ENCODE data around the gene PDS5A.
"Not testable (repeated sequence)": the region's sequence is repeated elsewhere in the genome, so short reads cannot be mapped to it uniquely, and the experiment has no call there.

The PDS5A gene

GRCh38 chr4:39950861-39951481 lies 26.7 kb downstream of the PDS5A start:
- no peak for DNase-seq

GRCh38 chr4:39947963-39948362 lies 29.7 kb downstream of the PDS5A start:
- no peak for DNase-seq

- no peak for DNase-seq
These were observed 30.3 kb downstream of the PDS5A start for GRCh38 chr4:39947417-39947816.

GRCh38 chr4:39944245-39944644 lies 33.5 kb downstream of the PDS5A start:
- not testable (repeated sequence) for DNase-seq

GRCh38 chr4:39942507-39942906 lies 35.2 kb downstream of the PDS5A start:
- no peak for DNase-seq

GRCh38 chr4:39941682-39942217 lies 36.0 kb downstream of the PDS5A start:
- DNase-seq = no peak

- DNase-seq = no peak
These were observed 39.9 kb downstream of the PDS5A start for GRCh38 chr4:39937683-39938268.

GRCh38 chr4:39936565-39937418 lies 40.9 kb downstream of the PDS5A start:
- DNase-seq = no peak

GRCh38 chr4:39933671-39934590 lies 43.8 kb downstream of the PDS5A start:
- DNase-seq = no peak

- DNase-seq = peak; percentile 27
These were observed 44.8 kb downstream of the PDS5A start for GRCh38 chr4:39932776-39933402.

GRCh38 chr4:39931441-39931901 lies 46.2 kb downstream of the PDS5A start:
- no peak for DNase-seq

- DNase-seq = no peak
These were observed 49.2 kb downstream of the PDS5A start for GRCh38 chr4:39928538-39928937.

GRCh38 chr4:39924014-39924413 lies 53.7 kb downstream of the PDS5A start:
- no peak for DNase-seq

GRCh38 chr4:39922399-39922798 lies 55.3 kb downstream of the PDS5A start:
- DNase-seq = no peak

GRCh38 chr4:39913471-39913870 lies 64.2 kb downstream of the PDS5A start:
- no peak for DNase-seq

GRCh38 chr4:39910064-39910463 lies 67.6 kb downstream of the PDS5A start:
- DNase-seq = no peak

- no peak for DNase-seq
These were observed 69.4 kb downstream of the PDS5A start for GRCh38 chr4:39908284-39908683.

- no peak for DNase-seq
These were observed 72.1 kb downstream of the PDS5A start for GRCh38 chr4:39905656-39906055.

GRCh38 chr4:39905019-39905418 lies 72.7 kb downstream of the PDS5A start:
- not testable (repeated sequence) for DNase-seq

GRCh38 chr4:39900966-39901365 lies 76.7 kb downstream of the PDS5A start:
- no peak for DNase-seq

GRCh38 chr4:39899291-39899690 lies 78.4 kb downstream of the PDS5A start:
- DNase-seq = no peak

GRCh38 chr4:39898015-39898414 lies 79.7 kb downstream of the PDS5A start:
- DNase-seq = no peak

All from central memory CD4-positive, alpha-beta T cell (primary cell).